ENCODE results near the gene MUC4.

Gene MUC4

GRCh38 chr3:195845483-195845882 lies 33.8 kb upstream of the MUC4 start:
- Histone ChIP-seq H3K9ac (ENCODE audit: low read depth, low read length) (no peak overlapping the region), H4K20me1 (ENCODE audit: insufficient read depth, low read length) (no peaks in the 10 kb centered on the region), H3K36me3 (ENCODE audit: insufficient read depth, low read length) (no peaks in the 10 kb centered on the region), H3K27ac (ENCODE audit: low read length) (no peak overlapping the region), H3K9me3 (ENCODE audit: insufficient read depth, low read length, severe bottlenecking) (no peaks in the 10 kb centered on the region), H3K27me3 (ENCODE audit: insufficient read depth, low read length, poor library complexity) (no peaks in the 10 kb centered on the region), H3K4me1 (ENCODE audit: insufficient read depth, low read length) (no peaks in the 10 kb centered on the region), H3K4me3 (ENCODE audit: low read depth in 1 of 2, low read length in 2 of 2) (no peak overlapping the region), H3K79me2 (ENCODE audit: insufficient read depth, low read length) (no peaks in the 10 kb centered on the region), H2AFZ (ENCODE audit: low read depth, low read length) (no peak overlapping the region), H3K4me2 (ENCODE audit: insufficient read depth, low read length) (no peak overlapping the region)
- no peak for TF ChIP-seq EZH2 (IDR thresholded peaks at IDR 0.05; ENCODE audit: borderline replicate concordance, low read depth, low read length, severe bottlenecking)
- no peak for TF ChIP-seq CTCF (IDR thresholded peaks at IDR 0.05; ENCODE audit: borderline replicate concordance, extremely low read depth, low read length, poor library complexity, severe bottlenecking)
- no peak for DNase-seq
- no peak for ATAC-seq (ENCODE audit: insufficient read depth, low read depth)

GRCh38 chr3:195844671-195845218 lies 33.0 kb upstream of the MUC4 start:
- no peaks in the 10 kb centered on the region for H3K4me1 ChIP-seq (ENCODE audit: insufficient read depth, low read length)
- H3K27me3 ChIP-seq (ENCODE audit: insufficient read depth, low read length, poor library complexity): no peaks in the 10 kb centered on the region
- no peak overlapping the region for H3K27ac ChIP-seq (ENCODE audit: low read length)
- DNase-seq: no peak
- H3K4me3 ChIP-seq (ENCODE audit: low read depth in 1 of 2, low read length in 2 of 2): no peak overlapping the region
- no peaks in the 10 kb centered on the region for H4K20me1 ChIP-seq (ENCODE audit: insufficient read depth, low read length)
- ATAC-seq (ENCODE audit: insufficient read depth, low read depth): no peak
- H3K4me2 ChIP-seq (ENCODE audit: insufficient read depth, low read length): no peak overlapping the region
- no peak overlapping the region for H3K9ac ChIP-seq (ENCODE audit: low read depth, low read length)
- H2AFZ ChIP-seq (ENCODE audit: low read depth, low read length): no peak overlapping the region
- H3K79me2 ChIP-seq (ENCODE audit: insufficient read depth, low read length): no peaks in the 10 kb centered on the region
- H3K9me3 ChIP-seq (ENCODE audit: insufficient read depth, low read length, severe bottlenecking): no peaks in the 10 kb centered on the region
- H3K36me3 ChIP-seq (ENCODE audit: insufficient read depth, low read length): no peaks in the 10 kb centered on the region
- no peak for TF ChIP-seq CTCF (IDR thresholded peaks at IDR 0.05; ENCODE audit: borderline replicate concordance, extremely low read depth, low read length, poor library complexity, severe bottlenecking)
- TF ChIP-seq EZH2 (IDR thresholded peaks at IDR 0.05; ENCODE audit: borderline replicate concordance, low read depth, low read length, severe bottlenecking): no peak

- no peak overlapping the region for H2AFZ ChIP-seq (ENCODE audit: low read depth, low read length)
- no peak overlapping the region for H3K4me2 ChIP-seq (ENCODE audit: insufficient read depth, low read length)
Measured at GRCh38 chr3:195839260-195840010, 27.7 kb upstream of the MUC4 start.

More at GRCh38 chr3:195839260-195840010, 27.7 kb upstream of the MUC4 start:
- Histone ChIP-seq H3K36me3 (ENCODE audit: insufficient read depth, low read length) (no peaks in the 10 kb centered on the region), H3K4me1 (ENCODE audit: insufficient read depth, low read length) (no peaks in the 10 kb centered on the region), H3K27ac (ENCODE audit: low read length) (no peak overlapping the region), H3K27me3 (ENCODE audit: insufficient read depth, low read length, poor library complexity) (no peaks in the 10 kb centered on the region), H4K20me1 (ENCODE audit: insufficient read depth, low read length) (0 out of 2 replicates have a peak, but pooled peaks cover 4% of the 10 kb centered on the region), H3K4me3 (ENCODE audit: low read depth in 1 of 2, low read length in 2 of 2) (no peak overlapping the region), H3K9me3 (ENCODE audit: insufficient read depth, low read length, severe bottlenecking) (no peaks in the 10 kb centered on the region), H3K9ac (ENCODE audit: low read depth, low read length) (no peak overlapping the region), H3K79me2 (ENCODE audit: insufficient read depth, low read length) (no peaks in the 10 kb centered on the region)
- TF ChIP-seq CTCF (IDR thresholded peaks at IDR 0.05; ENCODE audit: borderline replicate concordance, extremely low read depth, low read length, poor library complexity, severe bottlenecking): no peak
- TF ChIP-seq EZH2 (IDR thresholded peaks at IDR 0.05; ENCODE audit: borderline replicate concordance, low read depth, low read length, severe bottlenecking): no peak
- DNase-seq: no peak
- no peak for ATAC-seq (ENCODE audit: insufficient read depth, low read depth)

Data from DND-41 (cell line).